ENCODE results near the gene OR52E8.

GRCh38 chr11:5818245-5818886 is 39.1 kb downstream of the OR52E8 start:
- TF ChIP-seq CTCF (IDR thresholded peaks at IDR 0.05; ENCODE audit: low read depth, low read length, missing input control) (no peak), GABPA (IDR thresholded peaks at IDR 0.05 in 1 of 2, conservative IDR thresholded peaks at IDR 0.05 in 1 of 2) (no peak), REST (IDR thresholded peaks at IDR 0.05) (no peak), RAD21 (IDR thresholded peaks at IDR 0.05) (no peak)
